Kidney glomerular epithelial cell (primary cell): Measurements from ENCODE around the gene CD69.
A peak's percentile ranks its signal among the peaks of the same experiment; 100 is the strongest.
"Not testable (repeated sequence)": the region's sequence is repeated elsewhere in the genome, so short reads cannot be mapped to it uniquely, and the experiment has no call there.

Source experiments
- DNase-seq: peaks from one replicate; lab custom pipeline; 2025; lab: John Stamatoyannopoulos, UW

Gene CD69

GRCh38 chr12:9718968-9719367 is 41.7 kb downstream of the CD69 start:
- DNase-seq: no peak

GRCh38 chr12:9717070-9717925 is 43.4 kb downstream of the CD69 start:
- no peak for DNase-seq

- not testable (repeated sequence) for DNase-seq
These were observed 47.6 kb downstream of the CD69 start for GRCh38 chr12:9713032-9713558.

GRCh38 chr12:9711664-9712063 is 49.0 kb downstream of the CD69 start:
- DNase-seq: peak; percentile 73

DNA sequence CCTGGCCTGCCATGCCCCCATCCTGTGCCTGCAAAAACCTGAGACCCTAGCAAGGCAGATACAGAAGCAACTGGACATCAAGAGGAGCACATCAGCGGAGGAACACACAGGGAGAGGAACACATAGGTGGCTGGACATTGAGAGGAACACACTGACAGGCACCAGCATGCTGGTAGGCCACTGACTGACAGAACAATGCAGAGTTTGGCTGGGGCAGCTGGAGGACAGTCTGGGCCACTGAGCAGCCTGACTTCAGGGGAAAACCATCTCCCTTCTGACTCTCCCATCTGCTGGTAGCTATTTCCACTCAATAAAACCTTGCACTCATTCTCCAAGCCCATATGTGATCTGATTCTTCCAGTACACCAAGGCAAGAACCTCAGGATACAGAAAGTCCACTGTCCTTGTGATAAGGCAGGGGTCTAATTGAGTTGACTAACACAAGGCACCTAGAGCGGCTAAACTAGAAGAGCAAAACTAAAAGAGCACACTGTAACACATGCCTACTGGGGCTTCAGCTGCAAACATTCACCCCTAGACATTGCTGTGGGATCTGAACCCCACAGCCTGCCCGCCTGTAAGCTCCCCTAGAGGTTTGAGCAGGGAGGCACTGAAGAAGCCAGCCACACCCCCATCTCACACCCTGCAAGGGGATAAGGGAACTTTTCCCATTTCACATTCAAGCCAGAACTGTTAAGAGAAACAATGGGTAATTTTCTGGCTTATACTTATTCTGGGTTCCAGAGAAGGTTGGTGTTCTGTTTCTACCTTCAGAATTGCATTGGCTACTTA is 49.9 kb downstream of the CD69 start:
- DNase-seq: no peak

- DNase-seq: no peak
These were observed 51.8 kb downstream of the CD69 start for GRCh38 chr12:9708853-9709252.

- DNase-seq: peak; percentile 40
These were observed 52.6 kb downstream of the CD69 start for GRCh38 chr12:9707864-9708808.

DNA sequence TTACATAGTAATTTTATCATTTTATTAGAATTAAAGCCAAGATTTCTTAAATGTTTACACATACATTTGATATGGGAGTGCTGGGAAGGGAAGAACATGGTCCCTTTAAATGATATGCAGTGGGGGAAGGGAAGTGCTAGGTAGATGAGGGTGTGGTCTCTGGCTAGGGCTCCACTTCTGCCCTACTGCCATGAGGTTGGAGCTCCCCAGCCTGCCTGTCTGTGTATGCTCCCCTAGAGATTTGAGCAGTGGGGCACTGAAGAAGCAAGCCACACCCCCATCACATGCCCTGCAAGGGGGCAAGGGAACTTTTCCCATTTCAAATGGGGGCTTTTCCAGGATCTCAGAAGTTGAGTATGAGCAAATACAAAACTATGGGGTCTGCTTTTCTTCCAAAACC is 53.3 kb downstream of the CD69 start:
- DNase-seq: no peak

DNA sequence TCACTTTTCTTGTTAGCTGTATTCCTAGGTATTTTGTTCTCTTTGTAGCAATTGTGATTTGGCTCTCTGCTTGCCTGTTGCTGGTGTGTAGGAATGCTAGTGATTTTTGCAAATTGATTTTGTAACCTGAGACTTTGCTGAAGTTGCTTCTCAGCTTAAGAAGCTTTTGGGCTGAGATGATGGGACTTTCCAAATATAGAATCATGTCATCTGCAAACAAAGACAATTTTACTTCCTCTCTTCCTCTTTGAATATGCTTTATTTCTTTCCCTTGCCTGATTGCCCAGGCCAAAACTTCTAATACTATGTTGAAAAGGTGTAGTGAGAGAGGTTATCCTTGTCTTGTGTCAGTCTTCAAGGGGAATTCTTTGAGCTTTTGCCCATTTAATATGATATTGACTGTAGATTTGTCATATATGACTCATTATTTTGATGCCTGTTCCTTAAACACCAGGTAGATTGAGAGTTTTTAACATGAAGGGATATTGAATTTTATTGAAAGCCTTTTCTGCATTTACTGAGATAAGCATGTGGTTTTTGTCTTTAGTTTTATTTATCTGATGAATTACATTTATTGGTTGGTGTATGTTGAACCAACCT is 54.5 kb downstream of the CD69 start:
- no peak for DNase-seq

GRCh38 chr12:9704561-9704960 is 56.1 kb downstream of the CD69 start:
- not testable (repeated sequence) for DNase-seq
